ENCODE results near the gene PDAP1.
"Not testable (repeated sequence)": the region's sequence is repeated elsewhere in the genome, so short reads cannot be mapped to it uniquely, and the experiment has no call there.

PDAP1 gene

GRCh38 chr7:99381664-99382075 lies 26.7 kb downstream of the PDAP1 start:
- no peak overlapping the region for H2AFZ ChIP-seq (ENCODE audit: low read length)
- H3K79me2 ChIP-seq (ENCODE audit: insufficient read depth, low read length), result peaks cover 61% of the 10 kb centered on the region
- H3K4me3 ChIP-seq (ENCODE audit: low read length, poor library complexity, severe bottlenecking), result peak overlapping the region; percentile 55
- peaks cover 7% of the 10 kb centered on the region; the same call in 1 of the 2 replicates for H3K36me3 ChIP-seq (ENCODE audit: insufficient read depth, low read length)
- H4K20me1 ChIP-seq (ENCODE audit: insufficient read depth, low read length, poor library complexity, severe bottlenecking), result peaks cover 7% of the 10 kb centered on the region
- H3K4me2 ChIP-seq (ENCODE audit: low read depth, low read length, poor library complexity, severe bottlenecking), result peak overlapping the region; percentile 62
- H3K9me3 ChIP-seq (ENCODE audit: insufficient read depth, low read depth, low read length), result no peaks in the 10 kb centered on the region
- no peaks in the 10 kb centered on the region for H3K9me2 ChIP-seq (replicated peaks; ENCODE audit: low read depth, low read length)
- H3F3A ChIP-seq (ENCODE audit: low read depth), result no peaks in the 10 kb centered on the region
- peaks cover 30% of the 10 kb centered on the region for H3K4me1 ChIP-seq (ENCODE audit: insufficient read depth, low read length, poor library complexity, severe bottlenecking)
- no peaks in the 10 kb centered on the region for H3K27me3 ChIP-seq (ENCODE audit: insufficient read depth, low read length, poor library complexity, severe bottlenecking)
- H3K9ac ChIP-seq (ENCODE audit: low read depth, low read length, poor library complexity, severe bottlenecking), result peak overlapping the region; percentile 46
- no peak for TF ChIP-seq EZH2phosphoT487 (IDR thresholded peaks at IDR 0.05; ENCODE audit: borderline replicate concordance)
- no peak for TF ChIP-seq CTCF (conservative IDR thresholded peaks at IDR 0.05; ENCODE audit: low read length)

DNA sequence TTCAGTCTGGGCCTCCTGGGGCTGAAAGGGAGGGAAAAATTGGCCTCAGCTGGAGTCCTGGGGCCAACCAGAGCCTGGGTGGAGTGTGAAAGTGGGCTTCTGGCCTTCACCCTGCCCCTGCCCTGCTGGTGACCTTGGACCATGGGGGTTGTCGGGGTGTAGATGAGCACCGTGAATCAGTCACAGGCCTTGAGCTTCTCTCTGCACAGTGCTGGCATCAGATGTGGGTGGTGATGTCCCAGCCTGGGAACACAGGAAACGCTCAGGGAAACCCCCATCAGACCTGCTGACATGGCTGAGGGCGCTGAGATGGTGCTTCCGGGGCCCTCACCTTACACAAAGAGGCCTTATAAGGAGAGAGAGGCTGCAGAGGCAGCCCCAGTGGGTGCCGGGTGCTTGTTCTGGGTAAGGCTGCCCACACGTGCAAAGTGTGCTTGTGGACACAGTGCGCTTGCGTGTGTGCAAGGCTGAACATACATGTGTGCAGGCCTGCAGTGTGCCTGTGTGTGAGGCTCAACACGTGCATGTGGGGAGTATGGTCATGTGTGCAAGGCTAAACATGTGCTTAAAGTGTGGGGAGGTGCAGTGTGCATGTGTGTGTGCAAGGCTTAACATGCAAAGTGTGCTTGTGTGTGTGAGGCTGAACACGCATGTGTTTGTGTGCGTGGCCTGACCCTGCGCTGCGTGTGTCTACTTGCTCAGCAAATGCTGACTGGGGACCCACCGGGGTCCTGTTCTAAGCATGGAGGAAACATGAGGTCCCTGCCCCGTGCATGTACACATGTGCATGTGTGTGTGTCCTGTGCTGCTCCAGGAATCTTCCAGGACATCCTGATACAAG lies 27.4 kb downstream of the PDAP1 start:
- Histone ChIP-seq H3K9me2 (replicated peaks; ENCODE audit: low read depth, low read length) (no peaks in the 10 kb centered on the region), H3K4me3 (ENCODE audit: low read length, poor library complexity, severe bottlenecking) (peak overlapping the region; percentile 55), H3K36me3 (ENCODE audit: insufficient read depth, low read length) (peaks cover 7% of the 10 kb centered on the region; the same call in 1 of the 2 replicates), H3K4me1 (ENCODE audit: insufficient read depth, low read length, poor library complexity, severe bottlenecking) (peaks cover 33% of the 10 kb centered on the region), H3K9me3 (ENCODE audit: insufficient read depth, low read depth, low read length) (no peaks in the 10 kb centered on the region), H2AFZ (ENCODE audit: low read length) (no peak overlapping the region), H3K79me2 (ENCODE audit: insufficient read depth, low read length) (peaks cover 67% of the 10 kb centered on the region), H3K27me3 (ENCODE audit: insufficient read depth, low read length, poor library complexity, severe bottlenecking) (no peaks in the 10 kb centered on the region), H3K9ac (ENCODE audit: low read depth, low read length, poor library complexity, severe bottlenecking) (peak overlapping the region; percentile 46), H3F3A (ENCODE audit: low read depth) (no peaks in the 10 kb centered on the region), H4K20me1 (ENCODE audit: insufficient read depth, low read length, poor library complexity, severe bottlenecking) (peaks cover 11% of the 10 kb centered on the region), H3K4me2 (ENCODE audit: low read depth, low read length, poor library complexity, severe bottlenecking) (peak overlapping the region; percentile 62)
- TF ChIP-seq EZH2phosphoT487 (IDR thresholded peaks at IDR 0.05; ENCODE audit: borderline replicate concordance) (no peak), CTCF (conservative IDR thresholded peaks at IDR 0.05; ENCODE audit: low read length) (no peak)

GRCh38 chr7:99380032-99380822 lies 28.2 kb downstream of the PDAP1 start:
- no peaks in the 10 kb centered on the region for H3F3A ChIP-seq (ENCODE audit: low read depth)
- TF ChIP-seq CTCF (conservative IDR thresholded peaks at IDR 0.05; ENCODE audit: low read length) (no peak), EZH2phosphoT487 (IDR thresholded peaks at IDR 0.05; ENCODE audit: borderline replicate concordance) (no peak)
- H3K9me3 ChIP-seq (ENCODE audit: insufficient read depth, low read depth, low read length), result no peaks in the 10 kb centered on the region
- peak overlapping the region; percentile 46 for H3K9ac ChIP-seq (ENCODE audit: low read depth, low read length, poor library complexity, severe bottlenecking)
- peak overlapping the region; percentile 55 for H3K4me3 ChIP-seq (ENCODE audit: low read length, poor library complexity, severe bottlenecking)
- no peaks in the 10 kb centered on the region for H3K27me3 ChIP-seq (ENCODE audit: insufficient read depth, low read length, poor library complexity, severe bottlenecking)
- peaks cover 17% of the 10 kb centered on the region for H4K20me1 ChIP-seq (ENCODE audit: insufficient read depth, low read length, poor library complexity, severe bottlenecking)
- H3K79me2 ChIP-seq (ENCODE audit: insufficient read depth, low read length), result peaks cover 75% of the 10 kb centered on the region
- H3K4me1 ChIP-seq (ENCODE audit: insufficient read depth, low read length, poor library complexity, severe bottlenecking), result peaks cover 33% of the 10 kb centered on the region
- no peaks in the 10 kb centered on the region for H3K9me2 ChIP-seq (replicated peaks; ENCODE audit: low read depth, low read length)
- H3K36me3 ChIP-seq (ENCODE audit: insufficient read depth, low read length), result peaks cover 4% of the 10 kb centered on the region; the same call in 1 of the 2 replicates
- peak overlapping the region; percentile 62 for H3K4me2 ChIP-seq (ENCODE audit: low read depth, low read length, poor library complexity, severe bottlenecking)
- H2AFZ ChIP-seq (ENCODE audit: low read length), result no peak overlapping the region

DNA sequence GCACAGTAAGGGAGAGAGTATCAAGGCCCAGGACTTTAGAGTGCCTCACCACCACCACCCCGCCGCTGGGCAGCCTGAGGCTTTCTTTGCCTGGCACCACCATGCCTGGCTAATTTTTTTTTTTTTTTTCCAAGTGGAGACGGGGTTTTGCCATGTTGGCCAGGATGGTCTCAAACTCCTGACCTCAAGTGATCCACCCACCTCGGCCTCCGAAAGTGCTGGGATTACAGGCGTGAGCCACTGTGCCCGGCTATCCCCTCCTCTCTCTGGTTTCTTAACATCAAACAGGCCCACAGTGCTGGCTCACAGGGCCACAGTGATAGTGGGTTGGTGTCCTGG lies 28.7 kb downstream of the PDAP1 start:
- not testable (repeated sequence) for H3K9me2 ChIP-seq (replicated peaks; ENCODE audit: low read depth, low read length); H2AFZ ChIP-seq (ENCODE audit: low read length); H3K27me3 ChIP-seq (ENCODE audit: insufficient read depth, low read length, poor library complexity, severe bottlenecking); H3K9me3 ChIP-seq (ENCODE audit: insufficient read depth, low read depth, low read length); H3F3A ChIP-seq (ENCODE audit: low read depth); H3K36me3 ChIP-seq (ENCODE audit: insufficient read depth, low read length)
- Histone ChIP-seq H3K4me1 (ENCODE audit: insufficient read depth, low read length, poor library complexity, severe bottlenecking) (peaks cover 33% of the 10 kb centered on the region), H4K20me1 (ENCODE audit: insufficient read depth, low read length, poor library complexity, severe bottlenecking) (peaks cover 22% of the 10 kb centered on the region), H3K79me2 (ENCODE audit: insufficient read depth, low read length) (peaks cover 81% of the 10 kb centered on the region), H3K9ac (ENCODE audit: low read depth, low read length, poor library complexity, severe bottlenecking) (peak overlapping the region; percentile 43), H3K4me2 (ENCODE audit: low read depth, low read length, poor library complexity, severe bottlenecking) (peak overlapping the region; percentile 62), H3K4me3 (ENCODE audit: low read length, poor library complexity, severe bottlenecking) (peak overlapping the region; percentile 55)

Data from Loucy (cell line).